Thyroid gland (tissue), 4 donors: ENCODE results near the gene CXCL14. TPM values are rescaled to one million over a fixed set of nuclear protein-coding genes. Genes with fewer than 3 reads are reported as not detected.
A peak's percentile ranks its signal among the peaks of the same experiment; 100 is the strongest.

Experiments used
- DNase-seq, 2 donors: peaks; one replicate each; pipeline ENCODE4 v3.0.0-alpha.2; 2019
- H3K27ac ChIP-seq, 3 donors: fragments of 200-600 bp; sonication (generic); 1 replicate in 2 of 3; 2 replicates in 1 of 3; pipeline ENCODE4 v1.5.1; 2016 to 2019; ENCODE audit warnings: mild to moderate bottlenecking in 1 of 3, moderate library complexity in 1 of 3
- H3K27me3 ChIP-seq: fragments of 200-600 bp; sonication (generic); one replicate; pipeline ENCODE4 v1.5.1; 2019
- H3K36me3 ChIP-seq, 2 donors: fragments of 200-600 bp; sonication (generic); one replicate each; pipeline ENCODE4 v1.5.1; 2016 to 2019
- H3K4me1 ChIP-seq, 2 donors: fragments of 200-600 bp; sonication (generic); one replicate each; pipeline ENCODE4 v1.5.1; 2017 to 2019
- H3K4me3 ChIP-seq, 3 donors: fragments of 200-600 bp; sonication (generic); replicated peaks in 1 of 3; 1 replicate in 2 of 3; 2 replicates in 1 of 3; pipeline ENCODE4 v1.5.1; 2016; ENCODE audit warnings: mild to moderate bottlenecking in 1 of 3
- H3K9me3 ChIP-seq: fragments of 200-600 bp; sonication (generic); one replicate; pipeline ENCODE4 v1.5.1; 2017
- CTCF ChIP-seq, 6 experiments: fragments of 200-600 bp in 3 of 6; fragments of 450-650 bp in 3 of 6; sonication (generic) in 3 of 6; IDR thresholded peaks; one replicate each; pipeline ENCODE4 v1.5.1; 2016 to 2019; ENCODE audit warnings: antibody characterized with exemption in 6 of 6, mild to moderate bottlenecking in 2 of 6, inconsistent platforms in 1 of 6, moderate library complexity in 1 of 6
- POLR2A ChIP-seq, 2 donors: fragments of 450-650 bp; IDR thresholded peaks; one replicate each; pipeline ENCODE4 v1.6.1; 2017; ENCODE audit warnings: antibody characterized with exemption in 2 of 2, mild to moderate bottlenecking in 2 of 2, moderate library complexity in 1 of 2
- WGBS, 2 donors: methylation state at CpG; one replicate each; pipeline ENCODE4 v1.1.5; 2017; 5-methylcytosine and 5-hydroxymethylcytosine counted together
- intact Hi-C: fragments of 100-400 bp; cut with DNase I; formaldehyde crosslinking; loops from one replicate; pipeline ENCODE4 v1.15.1; 2023
- total RNA-seq, 4 donors: library from RNA; depleted of rRNA; stranded (reverse); fragments of >200 nt; gene quantifications; one replicate each; pipeline ENCODE4 v1.2.3, GENCODE V29; 2016

Gene CXCL14
- 10 to 100 TPM; 39.4 to 57.0 (median 48.9) TPM for total RNA-seq

- Histone ChIP-seq H3K36me3 (no peaks in the 10 kb centered on the region), H3K9me3 (no peaks in the 10 kb centered on the region), H3K4me1 (peaks cover 0 to 8% of the 10 kb centered on the region in 2 donors), H3K27me3 (peaks cover 14% of the 10 kb centered on the region), H3K27ac (no peak within 1 kb of the TSS), H3K4me3 (no peak within 1 kb of the TSS)
- 5% methylated on average over 29 of the region's 68 CpGs; no CpG with 5 or more reads in 1 of the 2 donors for WGBS, 2 donors
- peak; percentile 4 for DNase-seq
- TF ChIP-seq POLR2A (IDR thresholded peaks at IDR 0.05) = no peak
- no peak for TF ChIP-seq CTCF (IDR thresholded peaks at IDR 0.05)
- intact Hi-C loops = no loop called here
Observed at GRCh38 chr5:135578685-135579341, at the start of gene CXCL14. Gene CXCL14, minus strand, starts transcription at chr5:135578991. Its CDS starts 213 bp downstream, at chr5:135578778.

GRCh38 chr5:135626636-135627035 is 47.8 kb upstream of the CXCL14 start:
- no peak for TF ChIP-seq POLR2A (IDR thresholded peaks at IDR 0.05)
- Histone ChIP-seq H3K36me3 (no peaks in the 10 kb centered on the region), H3K4me1 (no peaks in the 10 kb centered on the region), H3K27ac (no peak overlapping the region), H3K9me3 (no peaks in the 10 kb centered on the region), H3K27me3 (no peaks in the 10 kb centered on the region), H3K4me3 (no peak overlapping the region)
- WGBS, 2 donors = 71 to 72% methylated on average over 3 of the region's 3 CpGs
- intact Hi-C loops = no loop called here
- no peak for DNase-seq

GRCh38 chr5:135625961-135626360 is 47.2 kb upstream of the CXCL14 start:
- 94 to 100% methylated on average over 2 to 3 of the region's 3 CpGs for WGBS, 2 donors
- DNase-seq = no peak
- H3K4me3 ChIP-seq = no peak overlapping the region
- no peaks in the 10 kb centered on the region for H3K27me3 ChIP-seq
- TF ChIP-seq POLR2A (IDR thresholded peaks at IDR 0.05) = no peak
- no peak for TF ChIP-seq CTCF (IDR thresholded peaks at IDR 0.05)
- no peak overlapping the region for H3K27ac ChIP-seq
- no peaks in the 10 kb centered on the region for H3K9me3 ChIP-seq
- H3K4me1 ChIP-seq = no peaks in the 10 kb centered on the region
- no peaks in the 10 kb centered on the region for H3K36me3 ChIP-seq
- intact Hi-C loops = no loop called here

- no peak overlapping the region for H3K27ac ChIP-seq
- WGBS, 2 donors = 95 to 100% methylated on average over 1 of the region's 1 CpG
- intact Hi-C loops = no loop called here
Observed at GRCh38 chr5:135625486-135625885, 46.7 kb upstream of the CXCL14 start.

GRCh38 chr5:135625061-135625460 is 46.3 kb upstream of the CXCL14 start:
- no peaks in the 10 kb centered on the region for H3K36me3 ChIP-seq
- intact Hi-C loops = no loop called here
- no peaks in the 10 kb centered on the region for H3K27me3 ChIP-seq
- WGBS, 2 donors = 90 to 93% methylated on average over 2 of the region's 2 CpGs
- no peaks in the 10 kb centered on the region for H3K9me3 ChIP-seq
- no peak overlapping the region for H3K4me3 ChIP-seq
- TF ChIP-seq POLR2A (IDR thresholded peaks at IDR 0.05) = no peak
- TF ChIP-seq CTCF (IDR thresholded peaks at IDR 0.05) = no peak
- H3K27ac ChIP-seq = no peak overlapping the region
- DNase-seq = no peak
- no peaks in the 10 kb centered on the region for H3K4me1 ChIP-seq

More at GRCh38 chr5:135625486-135625885, 46.7 kb upstream of the CXCL14 start:
- no peak for DNase-seq
- H3K4me1 ChIP-seq = no peaks in the 10 kb centered on the region
- no peaks in the 10 kb centered on the region for H3K27me3 ChIP-seq
- H3K36me3 ChIP-seq = no peaks in the 10 kb centered on the region
- no peak for TF ChIP-seq POLR2A (IDR thresholded peaks at IDR 0.05)
- no peak for TF ChIP-seq CTCF (IDR thresholded peaks at IDR 0.05)
- no peak overlapping the region for H3K4me3 ChIP-seq
- H3K9me3 ChIP-seq = no peaks in the 10 kb centered on the region
